GM21526 (cell line): Measurements from ENCODE around the gene LRRC9.
"Not testable (repeated sequence)": the region's sequence is repeated elsewhere in the genome, so short reads cannot be mapped to it uniquely, and the experiment has no call there.

Source experiments
- ATAC-seq: cut with Tn5 transposase; IDR thresholded peaks from one replicate; pipeline ENCODE4 v1.9.1; 2021; ENCODE audit warnings: moderate library complexity; ENCODE audit not compliant: unreplicated experiment, low FRiP score

Gene LRRC9

GRCh38 chr14:60058087-60058486 is 138.1 kb downstream of the LRRC9 start:
- no peak for ATAC-seq

GRCh38 chr14:60061371-60061770 is 141.4 kb downstream of the LRRC9 start:
- no peak for ATAC-seq

GRCh38 chr14:60064491-60065072 is 144.6 kb downstream of the LRRC9 start:
- ATAC-seq: no peak

GRCh38 chr14:60067882-60068281 is 147.9 kb downstream of the LRRC9 start:
- ATAC-seq: no peak

GRCh38 chr14:60079723-60080122 is 159.8 kb downstream of the LRRC9 start:
- no peak for ATAC-seq

- no peak for ATAC-seq
Observed at GRCh38 chr14:60085085-60085484, 165.1 kb downstream of the LRRC9 start.

- no peak for ATAC-seq
Observed at GRCh38 chr14:60085693-60086092, 165.7 kb downstream of the LRRC9 start.

GRCh38 chr14:60087668-60088067 is 167.7 kb downstream of the LRRC9 start:
- ATAC-seq: no peak

- ATAC-seq: no peak
Observed at GRCh38 chr14:60089221-60089620, 169.3 kb downstream of the LRRC9 start.

GRCh38 chr14:60090864-60091519 is 171.0 kb downstream of the LRRC9 start:
- no peak for ATAC-seq

- ATAC-seq: peak; percentile 93
Observed at GRCh38 chr14:60091550-60092525, 171.9 kb downstream of the LRRC9 start, which contains the start of gene PCNX4. TSS of gene PCNX4 (plus strand) at chr14:60091923. CDS start at chr14:60107639, 15,716 bp downstream.

GRCh38 chr14:60092526-60092920 is 172.6 kb downstream of the LRRC9 start:
- no peak for ATAC-seq

- no peak for ATAC-seq
Observed at GRCh38 chr14:60093080-60093479, 173.1 kb downstream of the LRRC9 start.

- no peak for ATAC-seq
Observed at GRCh38 chr14:60093606-60094005, 173.7 kb downstream of the LRRC9 start.

- no peak for ATAC-seq
Observed at GRCh38 chr14:60094306-60094897, 174.5 kb downstream of the LRRC9 start.

GRCh38 chr14:60095231-60095630 is 175.3 kb downstream of the LRRC9 start:
- ATAC-seq: no peak

- no peak for ATAC-seq
Observed at GRCh38 chr14:60095781-60096450, 176.0 kb downstream of the LRRC9 start.

GRCh38 chr14:60097974-60098373 is 178.0 kb downstream of the LRRC9 start:
- ATAC-seq: no peak

GRCh38 chr14:60099855-60100254 is 179.9 kb downstream of the LRRC9 start:
- not testable (repeated sequence) for ATAC-seq

GRCh38 chr14:60101786-60102185 is 181.8 kb downstream of the LRRC9 start:
- ATAC-seq: no peak
